Measurements from ENCODE around the gene SCN4B.

SCN4B gene

GRCh38 chr11:118152020-118152551 lies 537 bp downstream of the SCN4B start:
- DNase-seq (ENCODE audit: low read depth in 2 of 2) = no peak

- DNase-seq (ENCODE audit: low read depth in 2 of 2) = no peak
Measured at GRCh38 chr11:118151431-118151830, 1.2 kb downstream of the SCN4B start.

DNA sequence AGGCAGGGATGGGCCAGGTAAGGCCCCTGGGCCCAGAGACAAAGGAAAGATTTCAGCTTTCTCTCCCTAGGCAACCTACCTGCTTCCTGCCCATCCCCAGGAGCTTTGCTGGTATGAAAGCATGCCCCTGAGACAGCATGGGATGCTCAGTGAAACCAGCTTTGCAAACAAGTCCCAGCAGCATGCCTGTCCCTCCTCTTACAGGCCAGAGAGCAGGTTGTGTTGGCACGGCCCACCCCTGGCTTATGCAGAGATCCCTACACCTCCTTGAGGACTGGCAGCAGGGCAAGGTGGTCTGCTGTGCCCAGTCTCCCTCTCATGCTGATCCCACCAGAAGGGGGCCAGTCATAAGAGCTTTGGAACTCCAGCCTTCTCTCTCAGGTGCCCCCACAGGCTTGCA lies 3.1 kb downstream of the SCN4B start:
- DNase-seq (ENCODE audit: low read depth in 2 of 2) = no peak

- no peak for DNase-seq (ENCODE audit: low read depth in 2 of 2)
Measured at GRCh38 chr11:118148856-118149255, 3.8 kb downstream of the SCN4B start.

- DNase-seq (ENCODE audit: low read depth in 2 of 2) = no peak
Measured at GRCh38 chr11:118148240-118148639, 4.4 kb downstream of the SCN4B start.

DNA sequence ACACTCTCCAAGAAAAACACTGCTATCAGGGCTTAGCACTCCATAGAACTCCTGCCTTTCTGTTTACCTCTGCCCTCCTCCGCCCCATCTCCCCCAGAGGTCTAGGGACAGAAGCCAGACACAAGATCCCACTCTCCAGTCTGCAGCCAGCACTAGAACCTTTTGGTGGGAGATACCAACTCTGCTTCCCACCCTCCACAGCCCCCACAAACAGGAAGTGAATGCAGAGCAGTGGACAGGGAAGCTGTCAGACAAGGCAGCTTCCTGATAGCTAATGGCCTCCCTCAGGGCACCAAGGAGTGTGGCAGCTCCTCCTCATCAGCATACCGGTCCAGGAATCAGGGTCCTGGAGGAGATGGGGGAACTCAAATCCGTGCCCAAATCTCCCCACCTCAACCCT lies 5.1 kb downstream of the SCN4B start:
- no peak for DNase-seq (ENCODE audit: low read depth in 2 of 2)

DNA sequence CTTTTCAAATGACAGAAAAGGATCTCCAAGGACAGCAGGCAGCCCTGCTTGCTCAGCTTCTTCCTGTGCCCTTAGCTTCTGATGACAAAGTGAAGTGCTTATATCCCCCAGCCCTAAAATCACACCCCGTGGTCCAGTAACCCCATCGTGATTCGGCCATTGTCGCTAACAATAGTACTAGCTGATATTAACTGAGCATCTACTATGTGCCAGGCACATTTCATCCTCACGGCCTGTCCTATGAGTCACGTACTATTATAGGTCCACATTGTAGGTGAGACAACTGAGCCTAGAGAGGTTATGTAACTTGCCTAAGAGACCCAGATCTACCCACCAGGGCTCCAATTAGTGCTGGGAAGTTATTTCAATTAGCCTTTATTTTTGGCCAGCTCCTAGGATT lies 6.1 kb downstream of the SCN4B start:
- no peak for DNase-seq (ENCODE audit: low read depth in 2 of 2)

DNA sequence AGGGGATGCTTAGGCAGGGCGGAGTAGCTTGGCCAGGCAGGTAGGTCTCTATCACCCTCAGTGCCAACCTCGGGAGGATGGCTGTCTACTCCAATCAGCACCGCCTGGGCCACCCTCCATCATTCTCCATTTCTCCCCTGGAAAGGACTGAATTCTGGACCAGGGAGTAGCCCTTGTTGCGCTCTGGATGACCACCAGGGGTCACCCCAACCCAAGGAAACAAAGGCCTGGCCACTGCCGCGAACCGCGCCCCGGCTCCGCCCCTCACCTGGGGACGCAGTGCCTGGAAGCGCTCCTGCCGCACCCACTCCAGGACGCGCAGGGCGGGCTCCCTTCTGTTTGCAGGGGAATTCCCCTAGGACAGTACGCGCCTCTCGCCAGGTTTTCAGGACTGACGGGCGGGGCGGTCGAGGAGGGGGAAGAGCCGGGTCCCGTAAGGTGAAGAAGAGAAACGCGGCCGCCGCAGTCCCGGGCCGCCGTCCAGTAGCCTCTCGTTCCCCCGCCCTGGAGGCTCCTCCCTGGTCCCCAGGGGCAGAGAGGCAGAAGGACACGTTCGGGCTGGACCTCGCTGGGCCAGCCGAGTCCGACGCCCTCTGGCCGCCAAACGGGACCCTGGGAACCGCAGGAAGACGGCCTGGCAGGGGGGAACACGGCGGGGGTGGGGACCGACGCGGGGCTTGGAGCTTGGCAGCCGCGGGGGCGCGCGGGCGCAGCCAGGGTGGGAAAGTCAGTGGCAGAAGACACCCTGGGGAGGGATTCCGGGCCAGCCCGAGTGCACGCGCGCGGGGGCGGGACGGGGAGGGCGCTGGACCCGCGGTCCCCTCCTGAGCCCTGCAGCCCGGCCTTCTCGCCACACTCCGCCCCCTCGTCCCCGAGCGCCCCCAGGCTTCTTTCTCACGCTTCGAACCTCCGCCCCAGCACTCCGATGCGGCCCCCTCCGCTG lies 7.1 kb downstream of the SCN4B start:
- peak; percentile 87 to 90 for DNase-seq (ENCODE audit: low read depth in 2 of 2)

GRCh38 chr11:118144301-118145268 lies 8.0 kb downstream of the SCN4B start:
- no peak for DNase-seq (ENCODE audit: low read depth in 2 of 2)

GRCh38 chr11:118143661-118144185 lies 8.9 kb downstream of the SCN4B start:
- no peak for DNase-seq (ENCODE audit: low read depth in 2 of 2)

DNA sequence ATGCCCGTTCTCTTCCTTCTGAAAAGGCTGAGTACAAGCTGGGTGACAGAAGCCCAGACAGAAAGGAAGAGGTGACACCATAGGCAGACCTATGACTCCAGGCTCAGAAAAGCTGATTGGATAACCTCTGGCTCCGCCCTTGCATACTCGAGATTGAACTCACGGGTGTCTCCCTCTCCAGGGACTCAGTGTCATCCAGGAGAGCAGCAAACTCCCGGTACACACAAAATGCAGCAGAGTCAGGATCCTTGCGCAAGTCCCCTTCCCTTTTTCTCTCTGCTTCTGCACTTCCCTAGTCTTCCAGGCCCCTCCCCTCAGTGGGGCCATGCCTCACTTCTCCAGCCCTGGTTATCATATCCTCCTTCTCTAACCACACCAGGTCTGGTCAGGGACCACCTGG lies 9.8 kb downstream of the SCN4B start:
- no peak for DNase-seq (ENCODE audit: low read depth in 2 of 2)

DNA sequence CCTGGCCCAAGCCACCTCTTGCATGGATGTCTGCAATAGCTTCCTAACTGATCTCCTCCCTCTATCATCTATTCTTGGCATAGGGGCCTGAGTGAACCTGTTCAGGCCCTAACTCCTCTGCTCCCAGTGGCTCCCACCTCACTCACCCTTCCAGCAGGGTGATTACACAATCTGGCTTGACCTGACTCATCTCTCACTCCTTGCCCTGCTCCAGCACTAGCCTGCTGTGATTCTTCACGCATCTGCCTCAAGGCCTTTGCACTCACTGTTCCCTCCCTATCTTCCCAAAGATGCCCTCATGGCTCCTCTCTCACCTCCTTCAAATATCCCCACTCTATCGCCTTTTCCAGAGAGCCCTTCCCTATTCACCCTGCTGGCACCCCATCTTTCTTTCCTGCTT lies 10.5 kb downstream of the SCN4B start:
- no peak for DNase-seq (ENCODE audit: low read depth in 2 of 2)

DNA sequence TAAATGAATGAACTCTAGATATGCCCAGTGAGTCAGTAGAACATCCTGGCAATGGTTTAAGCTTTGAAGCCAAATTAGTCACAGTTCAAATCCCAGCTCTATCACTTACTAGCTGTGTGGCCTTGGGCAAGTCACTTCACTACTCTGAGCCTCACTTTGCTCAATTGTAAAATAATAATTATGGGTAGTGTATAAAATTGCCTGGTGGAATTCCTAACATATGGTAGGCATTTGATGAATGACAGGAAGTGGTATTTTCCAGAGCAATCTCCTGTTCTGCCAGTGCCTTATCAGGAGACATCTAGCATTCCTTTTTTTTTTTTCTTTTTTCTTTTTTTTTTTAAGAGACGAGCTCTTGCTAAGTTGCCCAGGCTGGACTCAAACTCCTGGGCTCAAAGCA lies 13.0 kb downstream of the SCN4B start:
- DNase-seq (ENCODE audit: low read depth in 2 of 2) = no peak

GRCh38 chr11:118138839-118139420 lies 13.7 kb downstream of the SCN4B start:
- no peak for DNase-seq (ENCODE audit: low read depth in 2 of 2)

DNA sequence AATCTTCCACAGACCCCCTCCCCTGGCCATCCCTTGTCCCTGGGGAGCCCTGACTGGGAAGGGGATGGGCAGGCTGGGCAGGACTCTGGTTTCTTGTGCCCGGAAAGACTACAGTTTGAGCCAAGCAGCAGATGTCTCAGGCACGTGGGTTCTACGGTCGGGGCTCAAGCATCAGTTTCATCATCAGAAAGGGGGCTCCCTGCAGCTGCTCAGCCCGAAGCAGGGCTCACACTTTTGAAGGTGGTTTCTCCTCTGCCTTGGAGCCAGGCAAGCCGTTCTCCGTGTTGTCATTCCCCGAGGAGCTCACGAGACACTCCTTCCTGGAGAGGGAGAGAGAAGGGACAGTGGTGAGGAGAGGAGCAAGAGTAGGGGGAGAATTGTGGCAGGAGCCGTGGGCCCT lies 15.8 kb downstream of the SCN4B start:
- DNase-seq (ENCODE audit: low read depth in 2 of 2) = no peak

DNA sequence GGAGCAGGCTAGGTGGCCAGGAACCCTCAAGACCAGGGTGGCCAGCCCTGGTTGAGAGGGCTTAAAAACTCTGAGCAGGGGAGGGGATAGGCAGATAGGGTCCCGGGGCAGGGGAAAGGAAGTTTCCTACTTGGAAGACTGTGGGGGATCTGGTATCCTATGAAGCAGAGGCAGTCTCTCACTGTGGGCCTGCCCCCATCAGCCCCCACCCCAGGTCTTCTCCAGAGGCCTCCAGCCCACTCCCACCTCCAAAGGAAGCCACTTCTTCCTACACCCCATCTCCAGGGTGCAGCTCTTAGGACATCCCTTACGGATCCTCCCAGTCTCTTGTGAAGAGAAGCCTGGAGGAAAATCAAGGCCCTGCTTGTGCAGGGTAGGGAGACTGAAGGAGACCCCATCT lies 16.3 kb downstream of the SCN4B start:
- no peak for DNase-seq (ENCODE audit: low read depth in 2 of 2)

- DNase-seq (ENCODE audit: low read depth in 2 of 2) = no peak
Measured at GRCh38 chr11:118135796-118136165, 16.8 kb downstream of the SCN4B start.

DNA sequence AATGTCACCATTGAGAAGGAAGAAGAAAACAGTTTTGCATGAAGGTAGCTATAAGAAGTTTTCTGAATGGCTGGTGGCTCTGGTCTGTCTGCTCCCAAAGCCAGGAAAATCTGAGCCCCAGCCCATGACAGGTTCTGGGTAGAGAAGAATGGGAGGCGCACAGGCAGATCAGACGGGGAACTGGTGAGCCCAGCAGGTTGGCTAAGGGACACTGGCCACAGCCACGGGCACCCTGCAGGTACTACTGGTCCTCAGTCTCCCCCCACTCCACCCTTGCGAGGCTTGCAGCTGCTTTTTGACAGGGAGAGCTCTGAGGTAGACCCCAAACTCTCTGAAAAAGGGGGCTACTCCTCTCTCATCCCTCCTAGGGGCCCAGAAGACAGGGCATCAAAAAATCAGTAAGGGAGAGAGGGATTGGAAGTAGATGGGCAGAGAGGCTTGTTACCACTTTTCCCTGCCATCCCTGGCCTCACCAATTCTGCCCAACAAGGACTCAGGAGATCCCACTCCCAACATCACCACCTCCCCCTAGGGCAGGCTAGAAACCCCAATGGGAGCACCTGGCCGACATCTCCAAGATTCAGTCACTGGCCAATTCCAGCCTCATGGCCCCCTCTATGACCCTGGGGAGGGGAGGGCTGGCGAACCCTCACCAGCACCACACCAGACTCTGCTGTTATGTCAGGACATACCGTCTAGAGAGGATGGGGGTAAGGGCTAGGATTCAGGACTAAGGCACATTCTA lies 17.4 kb downstream of the SCN4B start:
- DNase-seq (ENCODE audit: low read depth in 2 of 2) = no peak

DNA sequence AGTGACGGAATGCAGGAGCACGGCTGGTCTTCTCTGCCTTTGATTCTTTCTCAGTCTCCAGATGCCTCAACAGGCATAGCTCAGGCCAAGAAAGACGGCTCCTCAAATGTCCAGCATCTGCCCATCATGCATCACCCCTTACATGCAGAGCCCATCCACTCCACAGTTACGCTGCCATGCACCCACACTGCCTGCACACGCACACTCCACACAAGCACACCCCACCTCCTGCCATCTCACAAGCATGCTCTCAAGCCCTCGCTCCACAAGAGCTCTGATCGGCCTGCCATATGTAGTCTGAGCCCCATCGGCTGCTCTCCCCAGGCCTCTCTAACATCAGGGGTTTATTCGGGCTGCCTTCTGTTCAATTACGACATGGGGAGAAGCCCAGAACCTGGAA lies 18.8 kb downstream of the SCN4B start:
- DNase-seq (ENCODE audit: low read depth in 2 of 2) = no peak

GRCh38 chr11:118132385-118133151 lies 20.1 kb downstream of the SCN4B start:
- DNase-seq (ENCODE audit: low read depth in 2 of 2) = no peak
